Epidermal melanocyte (primary cell): ENCODE measurements around the gene TDRKH.

Experiments used
- DNase-seq: peaks from one replicate; pipeline ENCODE4 v3.0.0; 2011; ENCODE audit warnings: low spot score; ENCODE audit not compliant: insufficient read length

Gene TDRKH

DNA sequence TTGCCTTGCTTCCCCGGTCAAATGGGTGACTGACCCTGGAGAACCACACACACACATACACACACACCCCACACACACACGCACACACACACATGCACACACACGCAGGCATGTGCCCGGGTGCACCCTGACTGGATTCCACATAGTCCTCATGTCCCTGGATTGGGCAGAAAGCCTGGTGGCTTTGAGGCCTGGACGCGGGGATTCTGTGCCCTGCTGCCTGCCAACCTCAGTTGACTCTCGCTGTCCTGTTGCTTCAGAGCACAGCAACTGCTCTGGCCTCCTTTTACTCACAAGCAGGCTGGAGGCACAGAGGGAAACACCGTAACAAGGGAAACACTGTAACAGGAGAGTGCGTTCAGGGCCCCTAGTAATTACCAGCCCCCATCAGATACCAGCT, 34.9 kb upstream of the TDRKH start:
- no peak for DNase-seq

DNA sequence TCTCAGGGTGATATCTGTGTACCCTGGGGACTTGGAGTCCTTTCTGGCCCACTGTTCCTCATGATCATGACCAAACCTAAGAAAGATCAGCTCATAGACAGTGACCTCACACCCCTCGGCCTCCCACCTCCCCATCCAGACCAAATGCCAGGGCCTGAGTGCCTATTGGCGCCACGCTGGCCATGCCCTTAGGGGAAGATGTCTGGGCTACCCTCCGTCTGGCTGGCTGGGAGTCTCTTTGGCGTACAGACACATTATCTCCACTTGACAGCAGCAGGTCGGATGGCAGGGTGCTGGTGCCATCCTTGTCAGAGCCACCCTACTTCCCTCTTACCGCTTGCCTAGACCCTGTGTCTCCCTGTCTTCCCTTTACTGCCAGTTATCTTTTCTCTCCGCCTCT, 32.9 kb upstream of the TDRKH start:
- no peak for DNase-seq

DNA sequence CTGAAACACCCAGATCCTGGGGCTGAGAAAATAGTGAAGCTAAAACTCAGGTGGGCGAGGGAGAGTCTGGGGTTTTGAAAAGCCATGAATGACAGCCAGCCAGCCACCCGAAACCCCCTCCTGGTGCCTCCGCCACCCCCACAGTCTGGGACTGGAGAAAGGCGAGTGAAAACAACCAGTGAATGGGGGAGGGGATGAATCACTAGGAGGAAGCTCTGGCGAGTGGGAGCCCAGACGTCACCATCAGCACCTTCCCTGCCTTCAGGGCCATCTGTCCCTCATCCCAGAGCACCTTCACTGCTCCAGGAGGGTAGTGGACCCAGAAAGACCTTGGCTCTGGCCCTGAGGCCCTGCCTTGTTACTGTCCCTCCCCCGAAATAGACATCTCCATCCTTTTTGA, 32.1 kb upstream of the TDRKH start:
- no peak for DNase-seq

DNA sequence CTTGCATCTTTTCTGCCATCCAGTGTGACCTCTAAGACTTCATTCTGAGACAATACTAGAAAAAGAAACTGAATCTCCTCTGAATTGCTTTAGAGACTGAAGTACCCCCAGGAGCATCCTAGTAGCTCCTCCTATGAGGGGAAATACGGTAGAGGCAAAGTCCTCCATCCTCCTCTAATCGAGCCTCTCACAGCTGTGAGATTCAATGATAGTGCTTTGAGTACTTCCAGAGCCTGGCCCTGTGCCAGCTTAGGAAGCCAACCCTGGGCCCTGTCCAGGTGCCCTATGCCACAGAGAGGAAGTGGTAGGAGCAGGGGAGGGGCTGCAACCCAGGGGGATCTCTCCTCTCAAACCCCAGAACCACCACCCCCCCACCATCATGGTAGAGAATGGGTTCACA, 30.6 kb upstream of the TDRKH start:
- DNase-seq, result no peak

DNA sequence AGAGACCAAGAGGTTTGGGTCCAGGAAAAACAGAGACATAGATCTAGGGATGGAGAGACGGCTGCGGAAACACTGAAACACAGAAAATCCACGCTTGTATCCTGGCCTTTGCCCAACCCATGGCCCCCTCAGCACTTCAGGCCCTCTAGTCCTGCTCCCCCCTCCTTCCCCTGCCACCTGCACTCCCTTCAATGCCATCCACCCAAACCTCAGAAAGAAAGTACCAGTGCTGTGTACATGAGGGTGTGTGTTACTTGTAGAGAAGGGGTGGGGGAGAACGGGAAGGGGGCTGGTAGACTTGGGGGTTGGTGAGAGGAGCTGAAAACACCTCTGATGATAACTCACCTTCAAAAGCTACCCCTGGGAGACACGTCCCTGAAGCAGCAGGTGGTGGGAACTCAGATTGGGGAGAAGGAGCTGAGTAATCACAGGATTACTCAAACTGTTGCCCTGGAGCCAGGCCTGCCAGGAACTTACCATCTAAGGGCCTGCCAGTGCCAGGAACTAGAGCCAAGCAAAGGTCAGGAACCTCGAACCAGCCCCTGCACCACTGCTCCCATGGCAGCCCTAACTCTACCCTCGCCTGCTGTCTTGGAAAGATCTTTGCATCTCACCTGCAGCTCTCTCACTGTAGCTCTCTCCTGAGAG, 29.8 kb upstream of the TDRKH start:
- DNase-seq, result no peak

DNA sequence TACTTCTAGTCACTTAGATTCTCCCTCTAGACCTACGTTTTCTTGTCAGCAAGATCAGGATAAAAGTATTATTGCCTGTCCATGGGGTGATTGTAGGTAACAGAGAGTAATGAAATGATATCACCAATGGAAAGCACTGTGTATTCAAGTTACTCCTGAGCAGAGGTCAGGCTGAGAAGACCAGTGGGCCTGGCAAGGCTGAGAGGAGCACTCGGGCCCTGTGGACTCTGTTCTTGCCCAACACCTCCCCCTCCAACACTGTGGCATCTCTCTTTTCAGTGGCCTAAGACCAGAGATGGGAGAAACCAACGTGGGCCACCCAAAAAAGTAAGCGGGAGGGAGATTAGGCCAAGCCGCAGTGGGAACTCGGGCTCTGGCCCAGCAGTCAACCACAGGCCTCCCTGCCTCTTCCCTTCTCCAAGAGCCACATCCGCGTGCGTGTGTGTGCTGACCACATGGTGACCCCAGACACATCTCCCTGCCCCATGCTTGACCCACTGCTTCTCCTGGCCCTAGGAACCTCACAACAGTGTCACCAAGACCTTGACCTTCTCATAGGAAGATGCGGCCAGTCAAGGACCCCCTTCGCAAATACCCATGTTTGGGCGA, 29.0 kb upstream of the TDRKH start:
- no peak for DNase-seq

DNA sequence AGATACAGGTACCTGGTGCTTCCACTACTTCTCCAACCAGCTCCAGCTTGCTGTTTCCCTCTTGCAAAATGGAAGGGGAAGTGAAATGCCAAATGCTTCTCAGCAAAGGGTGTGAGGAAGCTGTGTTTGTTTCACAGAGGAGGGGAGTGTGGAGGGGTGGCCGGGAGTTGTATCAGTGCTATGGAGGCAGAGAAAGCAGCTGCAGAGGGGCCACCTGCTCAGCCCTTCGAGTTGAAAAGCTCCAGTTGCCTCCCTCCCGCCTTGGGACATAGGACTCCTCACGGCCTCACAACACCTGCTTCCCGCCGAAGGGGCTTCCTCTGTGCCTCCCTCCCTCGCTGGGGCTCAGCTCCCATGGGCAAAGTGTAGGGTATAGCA, 27.0 kb upstream of the TDRKH start:
- no peak for DNase-seq

DNA sequence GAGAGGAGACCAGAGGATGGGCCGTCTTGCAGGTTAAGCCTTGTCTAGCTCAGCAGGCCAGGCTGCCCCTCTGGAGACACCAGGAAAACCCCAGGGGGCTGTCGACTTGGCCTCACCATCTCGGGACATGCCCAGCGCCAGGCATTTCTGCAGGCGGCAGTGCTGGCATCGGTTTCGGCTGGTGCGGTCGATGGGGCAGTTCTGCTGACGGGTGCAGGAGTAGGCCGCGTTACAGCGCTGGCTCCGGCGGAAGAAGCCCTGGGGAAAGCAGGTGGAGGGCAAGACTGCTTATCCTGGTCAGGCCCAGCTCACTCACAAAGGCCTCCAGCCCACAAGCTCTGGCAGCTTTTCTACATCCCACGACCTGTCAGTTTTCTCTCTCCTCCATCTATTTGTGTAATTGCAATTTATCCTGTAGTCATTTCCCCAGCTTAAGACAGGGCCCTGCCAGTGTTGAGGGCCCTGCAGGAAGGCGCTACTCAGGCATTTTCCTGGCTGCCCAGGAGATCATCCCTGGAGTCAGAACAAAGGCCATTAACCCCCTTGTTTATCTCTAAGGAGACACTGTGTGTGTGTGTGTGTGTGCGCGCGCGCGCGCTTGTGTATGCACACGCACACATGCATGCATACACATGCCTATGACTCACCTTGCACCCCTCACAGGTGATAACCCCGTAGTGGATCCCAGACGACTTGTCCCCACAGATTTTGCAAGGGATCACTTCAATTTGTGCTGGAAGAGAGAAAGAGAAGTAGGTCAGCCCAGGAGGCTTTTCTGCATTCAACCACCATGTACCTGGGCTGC, 26.4 kb upstream of the TDRKH start:
- no peak for DNase-seq

DNA sequence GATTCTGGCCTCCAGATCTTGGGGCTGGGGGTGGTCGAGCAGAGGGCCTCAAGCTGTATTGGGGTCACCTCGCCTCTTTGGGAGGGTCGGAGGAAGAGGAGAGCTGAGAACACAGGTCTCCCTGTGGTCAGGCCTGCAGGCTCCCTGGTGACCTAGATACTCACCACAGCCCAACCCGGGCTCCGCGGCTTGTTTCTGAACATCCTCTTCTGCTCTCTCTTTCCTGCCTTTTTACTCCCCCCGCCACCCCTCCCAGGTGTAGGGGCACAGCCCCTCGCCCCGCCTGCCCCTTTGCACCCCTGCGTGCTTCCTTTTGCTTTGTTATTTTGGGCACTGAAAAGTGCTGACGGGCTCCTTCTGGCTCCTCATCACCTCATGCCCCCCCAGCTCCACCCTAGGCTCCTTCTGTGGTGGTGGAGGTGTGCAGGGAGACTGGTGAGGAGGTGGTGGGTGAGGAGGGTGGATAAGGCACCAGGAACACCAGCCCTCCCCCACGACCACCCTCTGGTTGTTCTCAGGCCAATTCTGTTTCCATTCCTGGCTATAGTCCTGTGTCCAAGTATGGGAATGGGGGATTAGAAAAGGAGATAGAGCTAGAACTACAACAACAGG, 25.5 kb upstream of the TDRKH start:
- no peak for DNase-seq

DNA sequence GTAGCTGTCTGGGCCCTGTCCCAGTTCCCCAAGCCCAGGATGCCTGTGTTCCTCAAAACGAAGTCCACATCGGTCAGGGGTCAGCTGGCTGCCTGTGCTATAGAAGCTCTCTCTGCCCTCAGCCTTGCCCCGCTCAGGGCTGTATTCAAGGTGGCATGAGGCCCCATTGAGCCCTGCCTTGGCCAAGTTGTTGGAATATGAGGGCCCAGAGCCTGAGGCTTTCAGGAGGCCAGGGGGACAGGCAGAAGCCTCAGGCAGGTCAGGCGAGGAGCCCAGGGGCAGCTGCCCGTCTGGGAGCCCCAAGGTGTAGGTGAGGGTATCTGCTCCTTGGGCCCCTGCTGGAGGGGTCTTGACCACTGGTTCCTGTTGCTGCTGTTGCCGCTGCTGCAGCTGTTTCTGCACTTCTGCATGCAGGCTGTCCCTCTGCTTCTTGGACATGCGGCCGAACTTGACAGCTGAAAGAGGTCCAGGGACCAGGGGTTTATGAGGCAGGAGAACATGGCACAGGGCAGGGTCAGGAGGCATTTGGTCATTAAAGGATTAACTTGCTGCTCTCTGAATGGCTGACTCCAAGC, 24.8 kb upstream of the TDRKH start:
- no peak for DNase-seq

DNA sequence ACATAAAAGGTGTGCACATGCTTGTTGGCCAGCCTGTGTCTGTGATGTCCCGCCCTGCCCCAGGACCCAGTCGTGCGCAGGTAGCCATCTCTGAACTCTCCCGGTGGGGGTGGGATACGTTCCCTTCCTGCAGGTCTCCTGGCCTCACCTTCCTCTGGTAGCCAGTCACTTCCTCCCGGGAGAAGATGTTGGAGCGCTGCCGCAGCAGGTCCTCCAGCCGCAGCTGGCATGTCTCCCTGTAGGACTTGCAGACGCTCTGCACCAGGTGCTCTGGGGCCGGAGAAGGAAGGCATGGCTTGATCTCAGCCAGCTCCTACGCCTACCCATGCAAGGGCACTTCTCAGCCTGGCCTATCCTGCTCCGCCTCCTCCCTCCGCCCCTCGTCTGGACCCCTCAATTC, 24.1 kb upstream of the TDRKH start:
- no peak for DNase-seq

DNA sequence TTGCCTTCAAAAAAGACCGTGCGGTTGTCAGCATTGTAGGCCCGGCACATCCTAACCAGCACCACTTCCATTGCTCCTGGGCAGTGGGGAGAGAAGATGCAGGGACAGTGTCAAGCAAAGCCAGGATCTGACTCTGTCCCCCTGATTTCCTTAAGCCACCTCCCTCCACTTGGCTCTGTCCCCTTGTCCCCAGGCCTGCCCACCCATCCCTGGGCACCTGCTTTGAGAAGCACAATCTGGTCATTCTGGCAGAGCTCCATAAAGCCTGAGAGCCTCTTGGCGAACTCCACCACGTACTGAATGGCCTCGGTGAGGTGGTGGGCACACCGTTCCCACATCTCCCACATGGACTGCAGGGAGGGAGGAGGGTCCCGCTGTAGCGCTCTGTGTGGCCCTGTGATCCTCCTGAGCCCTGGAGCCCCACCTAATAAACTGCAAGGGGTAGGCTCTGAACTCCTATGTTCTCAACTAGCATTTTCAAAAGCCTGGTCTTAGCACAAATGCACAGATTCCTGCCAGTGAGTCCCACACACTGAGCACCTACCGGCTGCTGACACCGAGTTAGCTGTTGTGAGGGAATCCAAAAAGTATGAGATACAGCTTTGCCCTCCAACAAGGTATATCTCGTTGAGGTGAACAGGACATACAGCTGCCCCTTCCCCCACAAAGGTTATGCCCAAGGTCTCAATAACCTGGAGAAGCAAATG, 23.1 kb upstream of the TDRKH start:
- DNase-seq, result no peak

DNA sequence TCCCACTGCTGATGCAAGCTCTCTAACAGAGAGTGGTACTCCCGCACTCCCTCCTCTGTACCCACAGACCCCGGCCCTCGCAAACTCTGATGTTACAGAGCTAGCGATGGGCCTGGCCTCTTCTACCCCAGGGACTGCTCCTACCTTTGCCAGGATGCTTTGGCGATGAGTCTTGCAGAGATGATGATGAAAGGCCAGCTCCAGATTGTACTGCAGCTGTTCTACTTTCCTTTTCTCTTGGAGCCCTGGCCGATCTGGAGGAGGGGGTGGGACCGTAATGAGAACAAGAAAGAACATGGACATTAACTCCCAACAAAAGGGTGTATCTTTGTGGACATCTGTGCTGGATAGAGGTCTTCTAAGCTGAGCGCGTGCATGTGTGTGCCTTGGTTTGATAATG, 20.9 kb upstream of the TDRKH start:
- DNase-seq, result no peak

DNA sequence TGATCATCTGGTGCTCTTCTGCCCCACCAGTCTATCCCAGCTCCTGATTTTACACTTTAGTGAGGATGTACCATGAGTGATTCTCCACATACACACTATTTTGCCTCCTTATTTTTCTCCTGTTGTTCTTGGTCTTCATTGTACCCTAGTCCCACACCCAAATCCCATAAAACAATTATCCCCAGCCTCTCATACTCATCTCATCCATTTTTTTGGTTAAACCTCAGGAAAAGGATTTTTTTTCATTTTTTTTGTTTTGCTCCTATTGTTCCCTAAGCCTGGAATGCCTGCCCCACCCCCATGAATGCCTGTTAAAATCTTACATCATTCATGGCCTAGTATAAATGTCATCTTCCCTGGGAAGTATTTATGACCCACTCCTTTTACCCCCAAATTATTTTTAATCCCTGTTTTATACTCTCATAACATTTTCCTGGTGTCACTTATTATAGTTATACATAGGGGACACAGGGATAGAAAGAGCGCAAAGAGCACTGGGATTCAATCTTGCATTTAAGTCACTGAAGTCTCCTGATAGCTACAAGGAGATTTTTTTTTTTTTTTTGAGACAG, 19.8 kb upstream of the TDRKH start:
- no peak for DNase-seq

DNA sequence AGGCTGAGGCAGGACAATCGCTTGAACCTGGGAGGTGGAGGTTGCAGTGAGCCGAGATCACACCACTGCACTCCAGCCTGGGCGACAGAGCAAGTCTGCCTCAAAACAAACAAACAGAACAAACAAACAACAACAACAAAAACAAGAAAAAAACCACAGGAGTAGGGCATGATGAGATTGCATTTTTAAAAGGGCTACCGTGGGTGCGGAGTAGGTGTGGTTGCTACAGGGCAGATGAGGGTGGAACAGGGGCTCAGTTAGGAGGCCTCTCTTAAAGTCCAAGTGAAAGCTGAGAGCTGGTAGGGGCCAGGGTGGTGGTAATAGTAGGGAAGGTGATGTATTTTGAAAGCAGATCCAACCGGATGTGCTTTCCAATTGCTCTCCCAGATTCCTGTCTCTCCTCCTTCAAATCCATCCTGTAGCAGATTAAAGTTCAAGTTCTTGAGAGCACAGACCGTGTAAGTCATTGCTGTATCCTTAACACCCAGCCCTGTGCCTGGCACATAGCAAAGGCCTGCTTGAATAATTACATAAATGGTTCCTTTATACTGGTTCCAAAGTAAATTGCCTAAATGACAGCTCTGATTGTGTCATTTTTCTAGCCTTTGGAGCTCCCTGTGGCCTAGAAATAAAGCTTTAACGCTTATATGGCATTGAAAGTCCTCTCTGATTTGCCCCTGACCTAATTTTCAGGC, 19.1 kb upstream of the TDRKH start:
- no peak for DNase-seq

DNA sequence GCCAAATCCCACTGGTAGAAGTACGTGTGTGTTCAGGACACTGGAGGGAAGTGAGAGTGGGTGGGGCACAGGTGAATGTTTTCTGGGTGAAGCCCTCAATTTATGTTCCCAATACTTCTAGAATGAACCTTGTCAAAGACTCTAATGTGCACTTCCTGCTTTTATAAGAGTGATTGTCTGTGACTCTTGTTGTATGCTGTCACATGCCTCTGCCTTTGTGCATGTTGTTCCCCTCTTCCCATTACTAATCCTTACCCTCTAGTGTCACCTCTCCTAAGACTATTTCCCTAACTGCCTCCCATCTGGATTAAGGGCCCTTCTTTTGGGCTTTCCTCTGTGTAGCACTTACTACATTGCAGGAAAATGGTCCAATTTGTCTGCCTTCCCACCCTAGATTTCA, 17.5 kb upstream of the TDRKH start:
- no peak for DNase-seq

DNA sequence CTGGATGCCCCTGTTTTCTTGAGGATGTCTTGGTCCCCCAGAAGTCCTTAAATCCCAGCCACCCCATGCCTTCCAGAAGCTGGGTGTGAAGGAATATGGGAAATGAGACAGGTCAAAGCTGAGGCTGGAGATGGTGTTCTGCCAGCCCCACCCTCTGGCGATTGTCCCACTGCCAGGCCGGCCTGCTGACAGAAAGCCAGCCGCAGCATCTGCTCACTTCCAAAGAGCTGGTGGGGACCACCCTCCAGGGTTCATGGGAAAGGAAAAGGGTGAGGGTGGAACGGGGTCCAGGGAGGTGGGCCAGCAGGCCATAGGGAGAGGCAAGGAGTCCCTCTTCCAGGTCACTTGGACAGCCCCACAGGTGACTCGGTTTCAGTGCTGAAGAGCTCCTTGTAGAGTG, 16.8 kb upstream of the TDRKH start:
- DNase-seq, result no peak

DNA sequence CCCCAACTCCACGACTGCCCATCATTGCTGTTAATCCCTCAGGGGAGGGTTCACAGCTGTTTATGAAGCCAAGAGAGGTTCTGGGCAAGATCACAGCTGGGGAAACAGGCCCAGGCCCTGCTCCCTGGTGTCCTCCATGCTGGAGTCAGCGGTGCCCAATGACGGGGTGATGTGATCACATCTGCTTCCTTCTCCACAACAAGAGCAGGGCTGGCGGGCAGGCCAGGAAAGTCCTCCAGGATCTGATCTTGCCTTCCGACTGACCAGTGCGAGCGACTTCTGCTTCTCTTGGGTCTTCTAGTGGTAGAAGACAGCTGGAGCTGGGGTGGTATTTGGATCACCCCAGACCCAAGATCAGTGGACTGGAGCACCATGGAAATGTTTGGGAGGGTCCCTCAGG, 15.9 kb upstream of the TDRKH start:
- DNase-seq, result no peak

DNA sequence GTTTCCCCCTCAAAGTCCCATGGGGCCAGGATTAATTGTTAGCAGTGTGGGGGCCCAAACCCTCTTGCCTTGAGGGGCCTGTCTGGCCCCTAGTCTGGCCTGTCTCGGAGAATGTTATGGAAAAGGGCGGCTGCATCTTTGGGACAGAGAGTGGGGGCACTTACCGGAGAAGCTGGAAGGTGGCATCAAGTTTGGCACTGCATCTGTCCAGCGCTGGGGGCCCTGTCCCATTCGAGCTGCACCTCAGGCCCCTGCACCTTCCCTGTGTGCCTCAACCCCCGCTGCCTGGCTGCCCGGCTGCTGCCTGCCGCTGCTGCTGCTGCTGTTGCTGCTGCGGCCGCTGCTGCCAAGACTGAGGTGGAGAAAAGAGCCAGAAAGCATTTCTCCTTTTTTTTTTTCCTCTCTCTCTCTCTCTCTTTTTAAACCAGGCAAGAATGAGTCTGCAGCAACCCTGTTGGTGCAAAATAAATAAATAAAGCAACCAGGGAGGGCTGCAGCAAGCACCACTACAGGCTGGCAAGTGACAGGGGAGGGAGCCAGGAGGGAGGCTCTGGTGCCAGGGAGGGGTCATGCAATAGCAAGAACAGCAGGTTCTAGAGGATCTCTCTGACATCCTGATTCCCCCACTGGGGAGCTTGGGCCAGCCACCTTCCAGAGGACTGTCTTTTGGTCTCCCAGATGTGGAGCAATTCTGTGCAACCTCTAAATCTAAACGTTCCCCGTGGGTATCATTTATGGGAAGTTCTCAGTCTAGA, 14.9 kb upstream of the TDRKH start, which contains the start of gene LINGO4:
TSS of gene LINGO4 (minus strand) at position 354 of the 755 bp plus-strand sequence. CDS start 2,715 bp downstream, outside the sequence.
- DNase-seq, result no peak

DNA sequence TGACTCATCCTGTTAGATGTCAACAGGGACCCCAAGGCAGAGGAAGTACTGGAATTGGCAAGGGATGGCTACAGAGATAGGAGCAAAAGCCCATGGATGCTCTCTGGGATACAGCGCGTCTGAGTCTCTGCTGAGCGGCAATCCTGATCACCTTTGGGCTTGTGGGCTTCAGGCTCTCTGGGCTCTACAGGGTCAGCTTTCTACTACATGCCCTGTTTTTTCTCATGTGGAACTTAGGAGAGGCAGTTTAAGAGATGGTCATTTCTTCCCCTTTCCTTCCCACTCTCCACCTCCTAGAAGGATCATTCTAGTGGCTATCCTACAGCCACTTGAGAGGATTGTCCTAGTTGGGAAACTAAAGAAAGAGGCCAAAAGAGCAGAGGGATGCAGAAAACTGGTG, 13.6 kb upstream of the TDRKH start:
- no peak for DNase-seq
